Panc1 (cell line): ENCODE data around the gene HLA-B. TPM values are rescaled to one million over a fixed set of nuclear protein-coding genes. Genes with fewer than 3 reads are reported as not detected.

ENCODE experiments used
- ATAC-seq: fragments of 200-7000 bp; cut with Tn5 transposase; 2 replicates; pipeline ENCODE4 v1.9.1; 2020; ENCODE audit warnings: mild to moderate bottlenecking, moderate library complexity
- BruUV-seq: library from RNA; stranded (reverse); fragments of 400-500 nt; replicated peaks from 2 replicates; lab custom pipeline; 2021; lab: Mats Ljungman, UMichigan
- CTCF ChIA-PET: fragments of 300-600 bp; sonication (Branson Sonifier 250); formaldehyde crosslinking; loops from one replicate; lab custom pipeline; 2022; ENCODE audit warnings: antibody characterized with exemption; lab: Charles Lee
- POLR2A ChIA-PET: fragments of 300-600 bp; sonication (Branson Sonifier 250); formaldehyde crosslinking; loops from one replicate; lab custom pipeline; 2022; ENCODE audit warnings: antibody characterized with exemption; lab: Charles Lee
- DNase-seq: peaks from one replicate; pipeline ENCODE4 v3.0.0-alpha.2; 2010; ENCODE audit warnings: low read depth, low spot score
- H3K27ac ChIP-seq: 2 replicates; pipeline ENCODE4 v1.5.1; 2011; ENCODE audit warnings: mild to moderate bottlenecking, low read length, inconsistent platforms
- H3K27me3 ChIP-seq: fragments of 200-500 bp; sonication (Bioruptor generic); 2 replicates; pipeline ENCODE4 v1.6.0; 2014; ENCODE audit warnings: low read length, inconsistent platforms; ENCODE audit not compliant: control insufficient read depth, insufficient read depth
- H3K36me3 ChIP-seq: fragments of 200-500 bp; sonication (Bioruptor generic); 2 replicates; pipeline ENCODE4 v1.5.1; 2014; ENCODE audit warnings: inconsistent platforms, mild to moderate bottlenecking, low read length, moderate library complexity; ENCODE audit not compliant: control insufficient read depth, insufficient read depth
- H3K4me1 ChIP-seq: 2 replicates; pipeline ENCODE4 v1.5.1; 2011; ENCODE audit warnings: inconsistent platforms, mild to moderate bottlenecking, low read length, moderate library complexity; ENCODE audit not compliant: control insufficient read depth, insufficient read depth
- H3K4me3 ChIP-seq, 2 experiments: 2 replicates each; pipeline ENCODE4 v1.5.1; 2011 to 2012; ENCODE audit warnings: low read depth in 2 of 2, low read length in 2 of 2, mild to moderate bottlenecking in 2 of 2, inconsistent platforms in 1 of 2, moderate library complexity in 1 of 2
- H3K9me3 ChIP-seq: fragments of 200-500 bp; sonication (Bioruptor generic); 2 replicates; pipeline ENCODE4 v1.5.1; 2014; ENCODE audit warnings: low read depth, mild to moderate bottlenecking, inconsistent platforms, low read length, moderate library complexity; ENCODE audit not compliant: control insufficient read depth, insufficient read depth
- CTCF ChIP-seq: fragments of 450-650 bp; IDR thresholded peaks from 2 replicates; pipeline ENCODE4 v1.5.1; 2017; ENCODE audit warnings: mild to moderate bottlenecking
- POLR2AphosphoS5 ChIP-seq: IDR thresholded peaks from 2 replicates; pipeline ENCODE4 v1.6.1; 2012; ENCODE audit warnings: mild to moderate bottlenecking, low read depth, low read length, moderate library complexity
- REST ChIP-seq, 2 experiments: IDR thresholded peaks; 2 replicates each; pipeline ENCODE4 v1.6.1; 2011 to 2012; ENCODE audit warnings: low read depth in 2 of 2, control low read depth in 1 of 2, low read length in 1 of 2, mild to moderate bottlenecking in 1 of 2, moderate library complexity in 1 of 2; ENCODE audit not compliant: insufficient read depth in 1 of 2
- SIN3A ChIP-seq: IDR thresholded peaks from 2 replicates; pipeline ENCODE4 v1.6.1; 2012; ENCODE audit warnings: low read depth, mild to moderate bottlenecking, low read length, moderate library complexity, borderline replicate concordance; ENCODE audit not compliant: insufficient read depth
- TCF7L2 ChIP-seq: IDR thresholded peaks from 2 replicates; pipeline ENCODE4 v1.6.1; 2011; ENCODE audit warnings: mild to moderate bottlenecking, low read depth, low read length, inconsistent platforms
- in situ Hi-C: cut with HindIII; loops from 2 replicates; pipeline ENCODE4 v1.10.0; 2016; ENCODE audit warnings: low sequenced_read_pairs, low pct_unique_long_range_greater_than_20kb
- intact Hi-C: fragments of 100-400 bp; cut with micrococcal nuclease; formaldehyde crosslinking; loops from one replicate; pipeline ENCODE4 v1.10.0; 2022; ENCODE audit not compliant: unreplicated experiment
- total RNA-seq: library from RNA; stranded (reverse); gene quantifications from one replicate; pipeline ENCODE4 v1.2.1, GENCODE V29; 2021; ENCODE audit not compliant: unreplicated experiment

HLA-B gene
- total RNA-seq, 1 experiment from 2014 or later, result 191 TPM

- no TSS peak for BruUV-seq
- ChIA-PET POLR2A (no interaction called here), CTCF (interaction anchor here (1.4 kb wide), 1 partner anchor 46 kb away, joined by 13 read pairs; no protein-coding TSS in a partner anchor)
- in situ Hi-C loops, result no loop called here
- Histone ChIP-seq H3K4me1 (no peaks in the 10 kb centered on the region; the same call in none of the 2 replicates), H3K27ac (peak overlapping the region; percentile 59; the same call in 1 of the 2 replicates), H3K27me3 (no peaks in the 10 kb centered on the region), H3K9me3 (no peaks in the 10 kb centered on the region), H3K36me3 (no peaks in the 10 kb centered on the region; the same call in 1 of the 2 replicates), H3K4me3 (peak overlapping the region; percentile 15 to 45; a peak in 2 of 4 replicates)
- intact Hi-C loops, result no loop called here
- ATAC-seq (peak; percentile 57), DNase-seq (peak; percentile 85)
- TF ChIP-seq POLR2AphosphoS5 (no peak), CTCF (peak; percentile 84), REST (IDR thresholded peaks at IDR 0.05; ENCODE audit: insufficient read depth in 1 of 2, low read depth in 2 of 2, low read length in 1 of 2) (no peak)
Measured at GRCh38 chr6:31396422-31397152, 39.6 kb upstream of the HLA-B start.

- no peak for ATAC-seq
- H3K4me1 ChIP-seq, result no peaks in the 10 kb centered on the region; the same call in none of the 2 replicates
- no peaks in the 10 kb centered on the region for H3K27me3 ChIP-seq
- intact Hi-C loops (no loop called here), in situ Hi-C loops (no loop called here)
- no peak overlapping the region for H3K27ac ChIP-seq
- ChIA-PET CTCF (no interaction called here), POLR2A (no interaction called here)
- no TSS peak for BruUV-seq
- DNase-seq, result no peak
- no peak overlapping the region for H3K4me3 ChIP-seq
- H3K9me3 ChIP-seq, result no peaks in the 10 kb centered on the region
- TF ChIP-seq TCF7L2, result no peak
- TF ChIP-seq CTCF, result no peak
- no peak for TF ChIP-seq SIN3A
- no peak for TF ChIP-seq REST (IDR thresholded peaks at IDR 0.05; ENCODE audit: insufficient read depth in 1 of 2, low read depth in 2 of 2, low read length in 1 of 2)
- no peak for TF ChIP-seq POLR2AphosphoS5
- no peaks in the 10 kb centered on the region; the same call in 1 of the 2 replicates for H3K36me3 ChIP-seq
Measured at GRCh38 chr6:31395832-31396231, 38.9 kb upstream of the HLA-B start.
